Ishikawa (cell line): ENCODE results near the gene CEACAM19.

Experiments used
- CEBPB ChIP-seq: IDR thresholded peaks from 2 replicates; pipeline ENCODE4 v1.6.1; 2012
- CREB1 ChIP-seq: IDR thresholded peaks from 2 replicates; pipeline ENCODE4 v1.6.1; 2012; ENCODE audit warnings: low read depth
- EGR1 ChIP-seq: IDR thresholded peaks from 2 replicates; pipeline ENCODE4 v1.6.1; 2012
- EP300 ChIP-seq: IDR thresholded peaks from 2 replicates; pipeline ENCODE4 v1.6.1; 2012; ENCODE audit warnings: borderline replicate concordance
- FOXM1 ChIP-seq: IDR thresholded peaks from 2 replicates; pipeline ENCODE4 v1.6.1; 2012; ENCODE audit warnings: low read depth, borderline replicate concordance
- NFIC ChIP-seq: IDR thresholded peaks from 2 replicates; pipeline ENCODE4 v1.6.1; 2012
- RAD21 ChIP-seq: IDR thresholded peaks from 2 replicates; pipeline ENCODE4 v1.6.1; 2012; ENCODE audit warnings: low read depth
- TAF1 ChIP-seq: IDR thresholded peaks from 2 replicates; pipeline ENCODE4 v1.6.1; 2012; ENCODE audit warnings: low read depth, mild to moderate bottlenecking
- TCF12 ChIP-seq: IDR thresholded peaks from 2 replicates; pipeline ENCODE4 v1.6.1; 2012; ENCODE audit warnings: low read depth
- TEAD4 ChIP-seq: IDR thresholded peaks from 2 replicates; pipeline ENCODE4 v1.6.1; 2012
- YY1 ChIP-seq: IDR thresholded peaks from 2 replicates; pipeline ENCODE4 v1.6.1; 2012; ENCODE audit warnings: low read depth
- ZBTB7A ChIP-seq: IDR thresholded peaks from 2 replicates; pipeline ENCODE4 v1.6.1; 2012; ENCODE audit warnings: low read depth
- TF ChIP-seq, protein P1 (sequence below): IDR thresholded peaks from 2 replicates; pipeline ENCODE4 v1.6.1; 2012
- TF ChIP-seq, protein P2 (sequence below): IDR thresholded peaks from 2 replicates; pipeline ENCODE4 v1.6.1; 2012; ENCODE audit warnings: low read depth, mild to moderate bottlenecking
- TF ChIP-seq, protein P3 (sequence below): IDR thresholded peaks from 2 replicates; pipeline ENCODE4 v1.6.1; 2012

CEACAM19 gene

DNA sequence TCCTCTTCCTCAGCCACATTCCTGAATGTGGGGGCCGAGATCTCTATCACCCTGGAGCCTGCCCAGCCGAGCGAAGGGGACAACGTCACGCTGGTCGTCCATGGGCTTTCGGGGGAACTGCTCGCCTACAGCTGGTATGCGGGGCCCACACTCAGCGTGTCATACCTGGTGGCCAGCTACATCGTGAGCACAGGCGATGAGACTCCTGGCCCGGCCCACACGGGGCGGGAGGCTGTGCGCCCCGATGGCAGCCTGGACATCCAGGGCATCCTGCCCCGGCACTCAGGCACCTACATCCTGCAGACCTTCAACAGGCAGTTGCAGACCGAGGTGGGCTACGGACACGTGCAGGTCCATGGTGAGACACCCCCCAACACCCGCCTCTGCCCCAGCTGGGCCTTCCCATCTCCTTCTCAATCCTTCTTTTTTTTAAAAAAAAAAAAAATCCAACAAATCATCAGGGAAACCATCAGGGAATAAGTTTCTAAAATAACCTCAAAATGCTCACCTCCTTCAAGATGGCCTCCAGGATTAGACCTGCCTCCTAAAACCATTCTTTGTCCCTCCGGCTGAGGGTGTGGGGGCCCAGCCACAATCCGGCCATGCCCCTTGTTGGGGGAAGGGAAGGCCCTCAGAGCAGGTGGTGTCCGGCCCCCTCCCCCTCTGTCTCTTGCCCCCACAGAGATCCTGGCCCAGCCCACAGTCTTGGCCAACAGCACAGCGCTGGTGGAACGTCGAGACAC, 32.2 kb downstream of the CEACAM19 start:
- TF ChIP-seq RAD21 (no peak), TCF12 (no peak), NFIC (no peak), ZBTB7A (no peak), CREB1 (no peak), TAF1 (no peak), FOXM1 (no peak), YY1 (no peak)
- TF ChIP-seq, protein P1, sequence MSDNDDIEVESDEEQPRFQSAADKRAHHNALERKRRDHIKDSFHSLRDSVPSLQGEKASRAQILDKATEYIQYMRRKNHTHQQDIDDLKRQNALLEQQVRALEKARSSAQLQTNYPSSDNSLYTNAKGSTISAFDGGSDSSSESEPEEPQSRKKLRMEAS = no peak

DNA sequence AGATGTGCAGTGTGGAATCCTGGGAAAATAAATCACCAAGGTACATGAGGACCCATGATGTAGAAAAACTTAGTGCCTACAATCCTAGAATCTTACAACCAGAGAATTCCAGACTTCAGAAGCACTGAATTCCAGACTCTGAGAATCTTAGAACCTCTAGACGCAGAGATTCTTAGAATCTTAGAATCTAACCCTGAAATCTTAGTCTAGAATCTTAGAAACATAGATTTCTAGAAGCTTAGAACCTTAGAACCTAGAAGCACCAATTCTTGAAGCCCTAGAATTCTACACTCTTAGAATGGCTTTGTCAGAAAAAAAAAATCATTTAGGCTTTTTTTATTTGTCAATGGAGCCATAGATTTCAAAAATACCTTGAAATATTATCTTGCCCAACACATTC, 33.7 kb downstream of the CEACAM19 start:
- TF ChIP-seq TCF12 = no peak
- TF ChIP-seq, protein P1 = no peak
- TF ChIP-seq ZBTB7A = no peak
- TF ChIP-seq FOXM1 = no peak
- TF ChIP-seq, protein P2, sequence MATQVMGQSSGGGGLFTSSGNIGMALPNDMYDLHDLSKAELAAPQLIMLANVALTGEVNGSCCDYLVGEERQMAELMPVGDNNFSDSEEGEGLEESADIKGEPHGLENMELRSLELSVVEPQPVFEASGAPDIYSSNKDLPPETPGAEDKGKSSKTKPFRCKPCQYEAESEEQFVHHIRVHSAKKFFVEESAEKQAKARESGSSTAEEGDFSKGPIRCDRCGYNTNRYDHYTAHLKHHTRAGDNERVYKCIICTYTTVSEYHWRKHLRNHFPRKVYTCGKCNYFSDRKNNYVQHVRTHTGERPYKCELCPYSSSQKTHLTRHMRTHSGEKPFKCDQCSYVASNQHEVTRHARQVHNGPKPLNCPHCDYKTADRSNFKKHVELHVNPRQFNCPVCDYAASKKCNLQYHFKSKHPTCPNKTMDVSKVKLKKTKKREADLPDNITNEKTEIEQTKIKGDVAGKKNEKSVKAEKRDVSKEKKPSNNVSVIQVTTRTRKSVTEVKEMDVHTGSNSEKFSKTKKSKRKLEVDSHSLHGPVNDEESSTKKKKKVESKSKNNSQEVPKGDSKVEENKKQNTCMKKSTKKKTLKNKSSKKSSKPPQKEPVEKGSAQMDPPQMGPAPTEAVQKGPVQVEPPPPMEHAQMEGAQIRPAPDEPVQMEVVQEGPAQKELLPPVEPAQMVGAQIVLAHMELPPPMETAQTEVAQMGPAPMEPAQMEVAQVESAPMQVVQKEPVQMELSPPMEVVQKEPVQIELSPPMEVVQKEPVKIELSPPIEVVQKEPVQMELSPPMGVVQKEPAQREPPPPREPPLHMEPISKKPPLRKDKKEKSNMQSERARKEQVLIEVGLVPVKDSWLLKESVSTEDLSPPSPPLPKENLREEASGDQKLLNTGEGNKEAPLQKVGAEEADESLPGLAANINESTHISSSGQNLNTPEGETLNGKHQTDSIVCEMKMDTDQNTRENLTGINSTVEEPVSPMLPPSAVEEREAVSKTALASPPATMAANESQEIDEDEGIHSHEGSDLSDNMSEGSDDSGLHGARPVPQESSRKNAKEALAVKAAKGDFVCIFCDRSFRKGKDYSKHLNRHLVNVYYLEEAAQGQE = no peak
- no peak for TF ChIP-seq CREB1
- no peak for TF ChIP-seq NFIC
- no peak for TF ChIP-seq EP300
- no peak for TF ChIP-seq RAD21
- TF ChIP-seq CEBPB = no peak
- TF ChIP-seq, protein P3, sequence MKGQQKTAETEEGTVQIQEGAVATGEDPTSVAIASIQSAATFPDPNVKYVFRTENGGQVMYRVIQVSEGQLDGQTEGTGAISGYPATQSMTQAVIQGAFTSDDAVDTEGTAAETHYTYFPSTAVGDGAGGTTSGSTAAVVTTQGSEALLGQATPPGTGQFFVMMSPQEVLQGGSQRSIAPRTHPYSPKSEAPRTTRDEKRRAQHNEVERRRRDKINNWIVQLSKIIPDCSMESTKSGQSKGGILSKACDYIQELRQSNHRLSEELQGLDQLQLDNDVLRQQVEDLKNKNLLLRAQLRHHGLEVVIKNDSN = no peak
- TF ChIP-seq YY1 = no peak
- TF ChIP-seq EGR1 = no peak
- no peak for TF ChIP-seq TAF1
- TF ChIP-seq TEAD4 = no peak

DNA sequence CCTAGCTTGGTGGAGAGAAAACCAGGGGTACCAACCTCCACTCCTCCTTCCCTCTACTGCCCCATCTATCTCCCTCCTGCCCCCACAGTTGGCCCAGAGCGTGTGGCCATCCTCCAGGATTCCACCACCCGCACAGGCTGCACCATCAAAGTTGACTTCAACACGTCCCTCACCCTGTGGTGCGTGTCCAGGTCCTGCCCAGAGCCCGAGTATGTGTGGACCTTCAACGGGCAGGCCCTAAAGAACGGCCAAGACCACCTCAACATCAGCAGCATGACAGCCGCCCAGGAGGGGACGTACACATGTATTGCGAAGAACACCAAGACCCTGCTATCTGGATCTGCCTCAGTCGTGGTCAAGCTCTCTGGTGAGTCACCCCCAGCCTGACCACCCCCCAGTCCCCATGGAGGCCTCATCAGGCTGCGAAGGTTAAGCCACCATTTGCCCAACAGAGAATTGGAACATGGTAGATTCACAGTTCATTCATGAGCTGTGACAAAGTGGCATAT, 34.3 kb downstream of the CEACAM19 start:
- TF ChIP-seq TEAD4 = no peak
- TF ChIP-seq YY1 = no peak
- TF ChIP-seq RAD21 = no peak
- no peak for TF ChIP-seq CEBPB
- TF ChIP-seq NFIC = no peak
- TF ChIP-seq, protein P2 = no peak
- TF ChIP-seq FOXM1 = no peak
- no peak for TF ChIP-seq CREB1
- no peak for TF ChIP-seq TAF1
- TF ChIP-seq EGR1 = no peak
- TF ChIP-seq, protein P3 = no peak
- TF ChIP-seq ZBTB7A = no peak
- TF ChIP-seq, protein P1 = no peak
- no peak for TF ChIP-seq TCF12
- no peak for TF ChIP-seq EP300

DNA sequence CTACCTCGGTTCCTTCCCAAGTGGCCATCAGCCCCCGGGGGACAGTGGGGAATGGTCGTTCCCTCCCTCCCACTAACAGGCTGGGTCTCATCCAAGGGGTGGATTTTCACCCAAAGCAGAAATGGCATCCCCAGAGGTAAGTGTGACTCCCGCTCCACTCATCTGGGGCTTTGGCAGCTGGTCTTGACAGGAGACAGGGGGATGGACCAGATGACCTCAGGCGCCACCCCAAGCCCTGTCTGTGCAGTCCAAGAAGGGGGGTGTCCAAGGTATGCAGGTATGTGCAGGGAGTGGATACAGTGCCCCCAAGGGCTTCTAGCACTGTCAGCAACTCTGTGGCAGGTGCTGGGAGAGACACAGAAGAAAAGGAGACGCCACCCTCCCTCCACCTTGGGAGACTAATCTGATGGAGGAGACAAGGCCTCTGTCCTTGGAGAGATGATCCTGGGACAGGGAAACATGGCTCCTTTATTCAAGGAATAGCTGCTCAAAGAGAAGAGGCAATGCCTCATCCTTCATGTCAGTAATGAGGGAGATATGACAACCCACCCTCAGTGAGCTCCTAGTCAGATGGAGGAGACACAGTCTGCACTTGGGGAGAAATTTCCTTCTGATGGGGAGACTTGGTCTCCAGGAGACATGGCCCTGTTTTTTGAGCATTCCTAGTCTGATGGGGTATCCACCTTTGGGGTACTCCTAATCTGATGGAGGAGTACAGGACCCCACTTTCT, 35.4 kb downstream of the CEACAM19 start:
- no peak for TF ChIP-seq TEAD4
- TF ChIP-seq, protein P3 = no peak
- no peak for TF ChIP-seq FOXM1
- no peak for TF ChIP-seq NFIC
- no peak for TF ChIP-seq ZBTB7A
- TF ChIP-seq, protein P2 = no peak
